PC-9 (cell line): Measurements from ENCODE around the gene FIBCD1. TPM values are rescaled to one million over a fixed set of nuclear protein-coding genes. Genes with fewer than 3 reads are reported as not detected.

ENCODE experiments used
- BruUV-seq: library from RNA; stranded (reverse); fragments of 400-500 nt; replicated peaks from 2 replicates; lab custom pipeline; 2021; lab: Mats Ljungman, UMichigan
- CTCF ChIA-PET: fragments of 300-600 bp; sonication (Branson Sonifier 250); formaldehyde crosslinking; loops from one replicate; lab custom pipeline; 2022; ENCODE audit warnings: antibody characterized with exemption; lab: Charles Lee
- POLR2A ChIA-PET: fragments of 300-600 bp; sonication (Branson Sonifier 250); formaldehyde crosslinking; loops from one replicate; lab custom pipeline; 2022; ENCODE audit warnings: antibody characterized with exemption; ENCODE audit not compliant: unreplicated experiment; lab: Charles Lee
- DNase-seq, 2 experiments: peaks; one replicate each; pipeline versions ENCODE4 v3.0.0 to v3.0.0-alpha.2; 2015 to 2022; ENCODE audit warnings: mixed read lengths in 1 of 2
- H2AFZ ChIP-seq: fragments of 200-600 bp; sonication (generic); 2 replicates; pipeline ENCODE4 v1.8.1; 2017; ENCODE audit warnings: antibody characterized with exemption
- H3F3A ChIP-seq: fragments of 200-600 bp; sonication (generic); 2 replicates; pipeline ENCODE4 v1.8.1; 2017; ENCODE audit warnings: antibody characterized with exemption, mild to moderate bottlenecking, low read depth; ENCODE audit not compliant: insufficient read depth
- H3K27ac ChIP-seq: fragments of 200-600 bp; sonication (generic); 2 replicates; pipeline ENCODE4 v1.6.1; 2016; ENCODE audit warnings: mixed run types
- H3K27me3 ChIP-seq: fragments of 200-600 bp; sonication (generic); 2 replicates; pipeline ENCODE4 v1.6.1; 2016; ENCODE audit warnings: low read depth, mixed run types; ENCODE audit not compliant: insufficient read depth
- H3K36me3 ChIP-seq: fragments of 200-600 bp; sonication (generic); 2 replicates; pipeline ENCODE4 v1.6.1; 2016; ENCODE audit warnings: low read depth, mixed run types
- H3K4me1 ChIP-seq: fragments of 200-600 bp; sonication (generic); replicated peaks from 2 replicates; pipeline ENCODE4 v1.6.1; 2016; ENCODE audit warnings: mixed run types; ENCODE audit not compliant: insufficient read depth
- H3K4me2 ChIP-seq: fragments of 200-600 bp; sonication (generic); 2 replicates; pipeline ENCODE4 v1.6.1; 2017; ENCODE audit warnings: mixed run types
- H3K4me3 ChIP-seq: fragments of 200-600 bp; sonication (generic); 2 replicates; pipeline ENCODE4 v1.6.1; 2016; ENCODE audit warnings: mixed run types
- H3K79me2 ChIP-seq: fragments of 200-600 bp; sonication (generic); 2 replicates; pipeline ENCODE4 v1.6.1; 2017; ENCODE audit warnings: low read depth, mixed run types
- H3K9me2 ChIP-seq: fragments of 200-600 bp; sonication (generic); 2 replicates; pipeline ENCODE4 v1.8.1; 2017; ENCODE audit warnings: mild to moderate bottlenecking; ENCODE audit not compliant: insufficient read depth
- H3K9me3 ChIP-seq: fragments of 200-600 bp; sonication (generic); 2 replicates; pipeline ENCODE4 v1.8.1; 2016; ENCODE audit warnings: low read depth; ENCODE audit not compliant: insufficient read depth
- H4K20me1 ChIP-seq: fragments of 200-600 bp; sonication (generic); 2 replicates; pipeline ENCODE4 v1.8.1; 2017; ENCODE audit not compliant: insufficient read depth
- EZH2 ChIP-seq: fragments of 200-600 bp; sonication (generic); IDR thresholded peaks from 2 replicates; pipeline ENCODE4 v1.8.0; 2017; ENCODE audit warnings: antibody characterized with exemption, low read depth
- intact Hi-C: fragments of 100-400 bp; cut with micrococcal nuclease; formaldehyde crosslinking; loops from one replicate; pipeline ENCODE4 v1.10.0; 2022; ENCODE audit not compliant: unreplicated experiment
- total RNA-seq: library from RNA; stranded (reverse); gene quantifications from 2 replicates; pipeline ENCODE4 v1.2.3, GENCODE V29; 2021
- TF ChIP-seq, protein P1 (sequence below): fragments of 200-600 bp; sonication (generic); conservative IDR thresholded peaks from 2 replicates; pipeline ENCODE4 v1.6.1; 2017; ENCODE audit warnings: mixed run types, antibody characterized with exemption, mild to moderate bottlenecking, moderate library complexity

The FIBCD1 gene
- total RNA-seq, 1 experiment from 2014 or later: 2.7 TPM

DNA sequence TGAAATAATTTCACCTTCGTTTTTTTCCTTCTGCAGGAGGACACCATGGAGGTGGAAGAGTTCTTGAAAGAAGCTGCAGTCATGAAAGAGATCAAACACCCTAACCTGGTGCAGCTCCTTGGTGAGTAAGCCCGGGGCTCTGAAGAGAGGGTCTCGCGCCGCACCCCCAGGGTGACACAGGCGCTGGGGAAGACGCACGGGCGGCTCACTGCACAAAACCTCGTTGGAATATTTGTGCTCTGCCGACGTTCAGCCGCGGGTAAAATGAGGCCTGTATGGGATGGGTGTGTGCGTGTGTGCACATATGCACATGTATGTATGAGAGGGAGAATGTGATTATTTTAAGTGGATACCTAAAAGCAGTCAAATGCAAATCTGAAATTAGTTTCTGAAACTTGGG, 67.0 kb downstream of the FIBCD1 start:
- Histone ChIP-seq H3K4me3 (no peak overlapping the region), H3K27me3 (no peaks in the 10 kb centered on the region), H3K4me1 (no peaks in the 10 kb centered on the region), H3K79me2 (no peaks in the 10 kb centered on the region), H3K9me2 (no peaks in the 10 kb centered on the region), H4K20me1 (peaks cover 29% of the 10 kb centered on the region), H3F3A (peaks cover 7% of the 10 kb centered on the region; the same call in 1 of the 2 replicates), H3K36me3 (no peaks in the 10 kb centered on the region), H3K4me2 (no peak overlapping the region), H3K27ac (no peak overlapping the region), H2AFZ (no peak overlapping the region), H3K9me3 (no peaks in the 10 kb centered on the region)
- ChIA-PET POLR2A (no interaction called here), CTCF (no interaction called here)
- BruUV-seq: no TSS peak
- intact Hi-C loops: no loop called here
- DNase-seq: no peak
- no peak for TF ChIP-seq EZH2
- TF ChIP-seq, protein P1, sequence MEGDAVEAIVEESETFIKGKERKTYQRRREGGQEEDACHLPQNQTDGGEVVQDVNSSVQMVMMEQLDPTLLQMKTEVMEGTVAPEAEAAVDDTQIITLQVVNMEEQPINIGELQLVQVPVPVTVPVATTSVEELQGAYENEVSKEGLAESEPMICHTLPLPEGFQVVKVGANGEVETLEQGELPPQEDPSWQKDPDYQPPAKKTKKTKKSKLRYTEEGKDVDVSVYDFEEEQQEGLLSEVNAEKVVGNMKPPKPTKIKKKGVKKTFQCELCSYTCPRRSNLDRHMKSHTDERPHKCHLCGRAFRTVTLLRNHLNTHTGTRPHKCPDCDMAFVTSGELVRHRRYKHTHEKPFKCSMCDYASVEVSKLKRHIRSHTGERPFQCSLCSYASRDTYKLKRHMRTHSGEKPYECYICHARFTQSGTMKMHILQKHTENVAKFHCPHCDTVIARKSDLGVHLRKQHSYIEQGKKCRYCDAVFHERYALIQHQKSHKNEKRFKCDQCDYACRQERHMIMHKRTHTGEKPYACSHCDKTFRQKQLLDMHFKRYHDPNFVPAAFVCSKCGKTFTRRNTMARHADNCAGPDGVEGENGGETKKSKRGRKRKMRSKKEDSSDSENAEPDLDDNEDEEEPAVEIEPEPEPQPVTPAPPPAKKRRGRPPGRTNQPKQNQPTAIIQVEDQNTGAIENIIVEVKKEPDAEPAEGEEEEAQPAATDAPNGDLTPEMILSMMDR: no peak

DNA sequence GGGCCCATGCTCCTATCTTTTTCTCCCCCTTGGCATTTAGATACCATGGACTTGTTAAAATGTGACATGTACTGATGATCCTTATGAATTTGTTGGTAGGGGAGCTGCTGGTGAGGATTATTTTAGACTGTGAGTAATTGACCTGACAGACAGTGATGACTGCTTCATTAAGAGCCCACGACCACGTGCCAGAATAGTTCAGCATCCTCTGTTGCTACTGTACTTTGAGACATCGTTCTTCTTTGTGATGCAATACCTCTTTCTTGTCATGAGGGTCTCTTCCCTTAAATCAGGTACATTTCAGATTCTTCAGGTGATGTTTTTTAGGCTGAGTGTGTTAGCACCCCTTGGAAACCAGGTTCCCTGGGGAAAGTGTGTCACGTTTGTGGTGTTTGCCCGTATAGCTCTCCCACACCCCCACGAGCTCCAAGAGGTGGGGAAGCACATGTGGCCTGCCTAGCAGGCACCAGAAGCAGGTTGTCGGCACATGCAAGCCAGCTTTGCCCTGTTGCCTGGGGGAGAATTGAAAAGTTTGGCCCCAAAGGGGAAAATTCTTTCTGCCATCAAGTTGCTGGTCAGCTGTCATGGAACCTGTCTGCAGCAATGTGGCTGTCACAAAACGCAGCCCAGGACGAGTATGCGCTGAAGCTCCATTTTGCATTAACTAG, 67.5 kb downstream of the FIBCD1 start:
- POLR2A ChIA-PET: no interaction called here
- no peaks in the 10 kb centered on the region for H3K4me1 ChIP-seq
- no peak for TF ChIP-seq EZH2
- TF ChIP-seq, protein P1: no peak
- no peak overlapping the region for H3K4me2 ChIP-seq
- H3K27me3 ChIP-seq: no peaks in the 10 kb centered on the region
- CTCF ChIA-PET: interaction anchor here (0.5 kb wide), 1 partner anchor 38 kb away, joined by 4 read pairs; no protein-coding TSS in a partner anchor
- no peak overlapping the region for H3K27ac ChIP-seq
- no peaks in the 10 kb centered on the region for H3K9me3 ChIP-seq
- H4K20me1 ChIP-seq: peaks cover 34% of the 10 kb centered on the region
- H3K4me3 ChIP-seq: no peak overlapping the region
- no peaks in the 10 kb centered on the region for H3K36me3 ChIP-seq
- no peak overlapping the region for H2AFZ ChIP-seq
- no TSS peak for BruUV-seq
- intact Hi-C loops: no loop called here
- DNase-seq: no peak
- H3K9me2 ChIP-seq: no peaks in the 10 kb centered on the region
- no peaks in the 10 kb centered on the region for H3K79me2 ChIP-seq
- peaks cover 7% of the 10 kb centered on the region; the same call in 1 of the 2 replicates for H3F3A ChIP-seq

DNA sequence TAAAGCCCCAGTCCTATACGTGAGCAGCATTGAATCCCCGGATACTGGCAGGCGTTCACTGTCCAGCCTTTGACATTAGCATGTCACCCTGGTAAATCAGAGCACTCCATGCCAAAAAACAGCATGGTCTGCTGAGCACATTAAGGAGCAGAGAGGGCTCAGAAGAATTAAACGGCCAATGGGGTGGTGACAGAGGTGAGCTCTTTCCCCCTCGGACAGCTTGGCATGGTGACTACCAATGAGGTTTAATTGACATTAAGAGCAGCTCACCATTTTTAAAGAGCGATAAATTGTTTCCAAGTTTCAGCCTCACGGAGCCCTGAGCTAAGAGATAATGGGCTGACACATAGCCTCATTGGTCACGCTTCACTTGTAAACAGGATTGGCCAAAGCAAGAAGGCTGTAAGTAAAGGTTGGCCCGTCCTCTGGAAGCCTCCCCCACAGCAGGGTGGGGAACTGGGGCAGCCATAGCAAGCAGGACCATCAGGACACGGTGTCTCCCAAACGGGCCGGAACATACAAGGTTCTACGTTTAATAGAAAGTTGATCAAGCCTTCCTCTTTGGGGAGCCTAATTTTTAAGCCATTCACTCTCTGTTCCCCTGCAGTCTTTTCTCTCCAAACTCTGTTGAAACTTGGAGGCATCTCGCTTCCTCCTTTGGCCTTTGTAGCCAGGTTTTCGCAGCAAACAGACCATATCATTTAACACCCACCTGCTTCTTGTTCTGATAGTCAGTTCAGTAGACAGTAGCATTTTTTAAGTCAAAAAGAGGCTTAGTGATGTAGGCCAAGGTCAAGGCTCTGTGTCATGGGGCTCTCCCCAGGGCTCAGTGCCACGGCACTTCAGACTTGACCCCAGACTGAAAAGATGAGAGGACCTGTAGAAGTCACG, 68.3 kb downstream of the FIBCD1 start:
- Histone ChIP-seq H3K79me2 (no peaks in the 10 kb centered on the region), H3K4me3 (no peak overlapping the region), H3F3A (peaks cover 10% of the 10 kb centered on the region; the same call in 1 of the 2 replicates), H3K36me3 (no peaks in the 10 kb centered on the region), H2AFZ (no peak overlapping the region), H3K9me2 (no peaks in the 10 kb centered on the region), H3K9me3 (no peaks in the 10 kb centered on the region), H3K27ac (no peak overlapping the region), H3K4me2 (no peak overlapping the region), H3K27me3 (no peaks in the 10 kb centered on the region), H3K4me1 (no peaks in the 10 kb centered on the region), H4K20me1 (peaks cover 34% of the 10 kb centered on the region)
- TF ChIP-seq, protein P1: no peak
- no peak for TF ChIP-seq EZH2
- no peak for DNase-seq
- POLR2A ChIA-PET: interaction anchor here (0.6 kb wide), 1 partner anchor 88 kb away, joined by 4 read pairs; no protein-coding TSS in a partner anchor
- intact Hi-C loops: loop anchor here (1.0 kb wide), 2 partner anchors 71 to 128 kb away; no protein-coding TSS in a partner anchor
- CTCF ChIA-PET: interaction anchor here (0.5 to 2.4 kb wide), 6 partner anchors 39 to 237 kb away, joined by 3 to 15 read pairs (median 8); no protein-coding TSS in a partner anchor
- BruUV-seq: no TSS peak
